Measurements from ENCODE around the gene CEP192. TPM values are rescaled to one million over a fixed set of nuclear protein-coding genes. Genes with fewer than 3 reads are reported as not detected.

CEP192 gene
- total RNA-seq, 1 donor from 2014 or later: 17.9 TPM

DNA sequence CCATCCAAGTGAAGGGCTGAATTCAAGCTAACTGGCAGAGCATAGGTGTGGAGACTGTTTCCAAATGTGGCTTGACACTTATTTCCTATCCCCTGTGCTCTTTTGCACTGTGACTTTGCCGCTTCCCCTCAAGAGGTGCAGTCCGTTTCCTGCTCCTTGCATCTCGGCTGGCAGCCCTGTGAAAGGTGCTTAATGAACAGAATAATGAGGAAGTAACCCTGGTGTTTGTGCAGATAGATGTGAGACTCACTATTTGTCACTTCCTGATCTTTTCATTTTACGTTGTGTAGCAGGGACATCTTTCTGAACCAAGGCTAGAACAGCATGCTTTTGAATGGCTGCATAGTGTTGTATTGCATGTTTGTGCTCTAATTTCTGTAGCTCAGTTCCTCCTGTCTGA lies 60.8 kb downstream of the CEP192 start:
- H3K27ac ChIP-seq: no peak overlapping the region
- no peaks in the 10 kb centered on the region for H3K9me3 ChIP-seq
- no peak for DNase-seq (ENCODE audit: extremely low spot score in 2 of 2)
- no peak overlapping the region for H3K4me3 ChIP-seq
- H3K27me3 ChIP-seq: no peaks in the 10 kb centered on the region
- TF ChIP-seq POLR2A (IDR thresholded peaks at IDR 0.05) (no peak), POLR2AphosphoS5 (IDR thresholded peaks at IDR 0.05; ENCODE audit: insufficient read depth in 1 of 2, low read depth in 1 of 2) (no peak)
- TF ChIP-seq, protein P1, sequence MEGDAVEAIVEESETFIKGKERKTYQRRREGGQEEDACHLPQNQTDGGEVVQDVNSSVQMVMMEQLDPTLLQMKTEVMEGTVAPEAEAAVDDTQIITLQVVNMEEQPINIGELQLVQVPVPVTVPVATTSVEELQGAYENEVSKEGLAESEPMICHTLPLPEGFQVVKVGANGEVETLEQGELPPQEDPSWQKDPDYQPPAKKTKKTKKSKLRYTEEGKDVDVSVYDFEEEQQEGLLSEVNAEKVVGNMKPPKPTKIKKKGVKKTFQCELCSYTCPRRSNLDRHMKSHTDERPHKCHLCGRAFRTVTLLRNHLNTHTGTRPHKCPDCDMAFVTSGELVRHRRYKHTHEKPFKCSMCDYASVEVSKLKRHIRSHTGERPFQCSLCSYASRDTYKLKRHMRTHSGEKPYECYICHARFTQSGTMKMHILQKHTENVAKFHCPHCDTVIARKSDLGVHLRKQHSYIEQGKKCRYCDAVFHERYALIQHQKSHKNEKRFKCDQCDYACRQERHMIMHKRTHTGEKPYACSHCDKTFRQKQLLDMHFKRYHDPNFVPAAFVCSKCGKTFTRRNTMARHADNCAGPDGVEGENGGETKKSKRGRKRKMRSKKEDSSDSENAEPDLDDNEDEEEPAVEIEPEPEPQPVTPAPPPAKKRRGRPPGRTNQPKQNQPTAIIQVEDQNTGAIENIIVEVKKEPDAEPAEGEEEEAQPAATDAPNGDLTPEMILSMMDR (IDR thresholded peaks at IDR 0.05): no peak
- intact Hi-C loops (cut with DNase I): no loop called here
- H3K4me1 ChIP-seq: peaks cover 6% of the 10 kb centered on the region
- peaks cover 0 to 49% of the 10 kb centered on the region in 2 donors for H3K36me3 ChIP-seq

DNA sequence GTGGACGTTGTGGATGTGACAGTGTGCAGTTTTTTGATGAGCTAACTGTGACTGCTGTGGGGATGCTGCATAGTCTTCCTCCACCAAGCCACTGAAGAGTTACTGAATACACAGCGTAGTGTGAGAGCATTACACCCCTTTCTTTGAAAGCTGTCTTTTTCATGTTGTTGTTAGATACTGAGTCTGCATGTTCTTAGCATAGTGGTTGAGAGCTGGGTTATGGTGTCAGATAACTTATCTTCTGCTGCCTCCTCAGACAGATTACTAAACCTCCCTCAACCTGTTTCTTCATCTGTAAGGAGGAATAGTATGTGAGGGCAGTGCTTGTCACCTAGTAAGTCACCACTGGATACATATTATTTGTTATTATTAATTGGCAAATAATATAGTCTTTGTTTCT lies 63.2 kb downstream of the CEP192 start:
- no peaks in the 10 kb centered on the region for H3K9me3 ChIP-seq
- H3K27me3 ChIP-seq: no peaks in the 10 kb centered on the region
- peaks cover 0 to 43% of the 10 kb centered on the region in 2 donors for H3K36me3 ChIP-seq
- TF ChIP-seq, protein P1 (IDR thresholded peaks at IDR 0.05): no peak
- TF ChIP-seq POLR2A (IDR thresholded peaks at IDR 0.05) (no peak), POLR2AphosphoS5 (IDR thresholded peaks at IDR 0.05; ENCODE audit: insufficient read depth in 1 of 2, low read depth in 1 of 2) (no peak)
- peaks cover 14% of the 10 kb centered on the region for H3K4me1 ChIP-seq
- DNase-seq (ENCODE audit: extremely low spot score in 2 of 2): no peak
- no peak overlapping the region for H3K27ac ChIP-seq
- intact Hi-C loops (cut with DNase I): no loop called here
- H3K4me3 ChIP-seq: no peak overlapping the region

DNA sequence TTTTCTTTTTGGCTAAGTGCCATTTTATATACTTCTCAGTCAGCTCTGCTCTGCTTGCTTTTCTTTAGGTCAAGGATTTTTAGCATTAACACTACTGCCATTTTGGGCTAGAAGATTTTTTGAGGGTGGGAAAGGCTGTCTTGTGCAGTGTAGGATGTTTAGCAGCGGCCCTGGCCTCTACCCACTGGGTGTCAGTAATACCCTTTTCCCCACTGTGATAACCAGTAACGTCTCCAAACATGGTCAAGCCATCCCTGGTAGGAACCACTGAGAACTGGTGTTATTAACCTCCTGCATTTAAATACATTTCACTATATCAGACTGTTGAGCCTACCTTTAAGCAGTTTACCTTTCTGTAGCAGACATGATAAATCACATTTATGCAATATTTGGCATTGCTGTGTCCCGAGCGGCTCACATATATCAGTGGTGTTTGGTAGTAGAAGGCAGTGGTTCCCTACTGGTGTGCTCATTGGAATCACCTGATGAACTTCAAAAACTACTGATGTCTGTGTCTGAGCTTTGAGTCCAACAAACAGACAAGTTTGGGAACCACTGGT lies 70.5 kb downstream of the CEP192 start:
- intact Hi-C loops (cut with DNase I): no loop called here
- Histone ChIP-seq H3K27me3 (no peaks in the 10 kb centered on the region), H3K4me1 (peaks cover 11% of the 10 kb centered on the region), H3K4me3 (no peak overlapping the region), H3K9me3 (no peaks in the 10 kb centered on the region), H3K27ac (no peak overlapping the region), H3K36me3 (peaks cover 0 to 24% of the 10 kb centered on the region in 2 donors)
- DNase-seq (ENCODE audit: extremely low spot score in 2 of 2): no peak
- no peak for TF ChIP-seq POLR2A (IDR thresholded peaks at IDR 0.05)
- TF ChIP-seq, protein P1 (IDR thresholded peaks at IDR 0.05): no peak
- TF ChIP-seq POLR2AphosphoS5 (IDR thresholded peaks at IDR 0.05; ENCODE audit: insufficient read depth in 1 of 2, low read depth in 1 of 2): no peak

DNA sequence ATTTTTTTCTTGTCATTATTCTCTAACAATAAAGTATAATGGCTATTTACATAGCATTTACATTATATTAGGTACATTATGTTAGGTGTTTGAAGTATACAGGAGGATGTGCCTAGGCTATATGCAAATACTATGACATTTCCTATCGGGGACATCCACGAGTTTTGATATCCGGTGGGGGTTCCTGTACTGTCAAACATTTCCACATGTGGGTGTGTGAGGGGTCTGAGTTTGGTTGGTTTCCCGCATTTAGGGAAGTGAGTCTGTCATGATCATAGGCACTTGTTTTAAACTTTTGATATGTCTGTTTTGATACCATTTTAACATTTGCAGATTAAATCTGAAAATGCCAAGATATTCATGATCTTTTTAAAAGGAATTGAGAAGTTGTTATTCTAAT lies 76.0 kb downstream of the CEP192 start:
- intact Hi-C loops (cut with DNase I): no loop called here
- no peak for DNase-seq (ENCODE audit: extremely low spot score in 2 of 2)
- Histone ChIP-seq H3K27ac (no peak overlapping the region), H3K9me3 (no peaks in the 10 kb centered on the region), H3K4me3 (no peak overlapping the region), H3K36me3 (peaks cover 0 to 53% of the 10 kb centered on the region in 2 donors), H3K27me3 (no peaks in the 10 kb centered on the region), H3K4me1 (no peaks in the 10 kb centered on the region)
- TF ChIP-seq POLR2A (IDR thresholded peaks at IDR 0.05): no peak
- TF ChIP-seq, protein P1 (IDR thresholded peaks at IDR 0.05): no peak
- TF ChIP-seq POLR2AphosphoS5 (IDR thresholded peaks at IDR 0.05; ENCODE audit: insufficient read depth in 1 of 2, low read depth in 1 of 2): no peak

DNA sequence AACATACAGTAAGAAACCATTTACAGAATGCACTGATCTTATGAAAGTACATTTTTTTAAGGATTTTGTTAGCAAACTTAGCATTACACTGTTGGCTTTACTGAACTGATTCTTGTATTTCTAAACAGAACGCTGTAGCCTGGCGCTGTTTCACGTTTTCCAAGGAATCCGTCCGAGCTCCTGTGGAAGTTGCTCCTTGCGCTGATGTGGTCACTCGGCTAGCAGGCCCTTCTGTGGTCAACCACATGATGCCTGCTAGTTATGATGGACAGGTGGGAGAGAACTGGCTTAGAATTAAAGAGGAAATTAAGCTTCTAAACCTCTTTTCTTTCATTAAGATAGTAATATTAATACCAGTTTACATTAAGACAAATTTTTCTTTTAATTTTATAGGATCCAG lies 76.8 kb downstream of the CEP192 start:
- Histone ChIP-seq H3K4me3 (no peak overlapping the region), H3K36me3 (peaks cover 0 to 61% of the 10 kb centered on the region in 2 donors), H3K27ac (no peak overlapping the region), H3K27me3 (no peaks in the 10 kb centered on the region), H3K9me3 (no peaks in the 10 kb centered on the region), H3K4me1 (no peaks in the 10 kb centered on the region)
- no peak for DNase-seq (ENCODE audit: extremely low spot score in 2 of 2)
- intact Hi-C loops (cut with DNase I): no loop called here
- TF ChIP-seq, protein P1 (IDR thresholded peaks at IDR 0.05): no peak
- TF ChIP-seq POLR2A (IDR thresholded peaks at IDR 0.05) (no peak), POLR2AphosphoS5 (IDR thresholded peaks at IDR 0.05; ENCODE audit: insufficient read depth in 1 of 2, low read depth in 1 of 2) (no peak)

Measured in vagina (tissue), 2 donors.